Parathyroid adenoma (tissue), 2 donors: Measurements from ENCODE around the gene KLF1.
"Not testable (repeated sequence)": the region's sequence is repeated elsewhere in the genome, so short reads cannot be mapped to it uniquely, and the experiment has no call there.

ENCODE experiments used
- H2AFZ ChIP-seq: fragments of 300-600 bp; sonication (generic); one replicate; pipeline ENCODE4 v1.7.0; 2017; ENCODE audit warnings: antibody characterized with exemption, mild to moderate bottlenecking
- H3K27ac ChIP-seq: fragments of 300-600 bp; sonication (generic); one replicate; pipeline ENCODE4 v1.7.0; 2017
- H3K27me3 ChIP-seq: fragments of 300-600 bp; sonication (generic); one replicate; pipeline ENCODE4 v1.7.0; 2017; ENCODE audit warnings: low read length; ENCODE audit not compliant: control insufficient read depth, insufficient read depth
- H3K36me3 ChIP-seq: fragments of 300-600 bp; sonication (generic); one replicate; pipeline ENCODE4 v1.7.0; 2017; ENCODE audit warnings: low read length; ENCODE audit not compliant: control insufficient read depth, insufficient read depth
- H3K4me1 ChIP-seq: fragments of 300-600 bp; sonication (generic); one replicate; pipeline ENCODE4 v1.7.0; 2017; ENCODE audit warnings: control low read depth
- H3K4me2 ChIP-seq: fragments of 300-600 bp; sonication (generic); one replicate; pipeline ENCODE4 v1.7.0; 2017; ENCODE audit warnings: low read length
- H3K4me3 ChIP-seq: fragments of 300-600 bp; sonication (generic); one replicate; pipeline ENCODE4 v1.7.0; 2017; ENCODE audit warnings: low read depth, low read length
- H3K79me2 ChIP-seq: fragments of 300-600 bp; sonication (generic); one replicate; pipeline ENCODE4 v1.7.0; 2017; ENCODE audit warnings: control low read depth
- H3K9ac ChIP-seq: fragments of 300-600 bp; sonication (generic); one replicate; pipeline ENCODE4 v1.7.0; 2017; ENCODE audit warnings: mild to moderate bottlenecking
- H3K9me3 ChIP-seq: fragments of 300-600 bp; sonication (generic); one replicate; pipeline ENCODE4 v1.7.0; 2017; ENCODE audit warnings: low read length; ENCODE audit not compliant: control insufficient read depth
- CTCF ChIP-seq: fragments of 300-600 bp; sonication (generic); IDR thresholded peaks from one replicate; pipeline ENCODE4 v1.7.0; 2017; ENCODE audit warnings: antibody characterized with exemption, mild to moderate bottlenecking
- donor health status: primary hyperparathyroidism.

Gene KLF1

GRCh38 chr19:12891553-12892021 lies 4.6 kb upstream of the KLF1 start:
- Histone ChIP-seq H2AFZ (peak overlapping the region; percentile 84), H3K27ac (no peak overlapping the region), H3K9ac (no peak overlapping the region), H3K4me3 (peak overlapping the region; percentile 96), H3K4me1 (no peaks in the 10 kb centered on the region), H3K79me2 (no peaks in the 10 kb centered on the region), H3K36me3 (no peaks in the 10 kb centered on the region), H3K27me3 (no peaks in the 10 kb centered on the region), H3K9me3 (no peaks in the 10 kb centered on the region), H3K4me2 (peak overlapping the region; percentile 97)
- TF ChIP-seq CTCF: no peak

- H3K9ac ChIP-seq: peak within 1 kb of the TSS; percentile 12
- no peak for TF ChIP-seq CTCF
These were observed 4.0 kb upstream of the KLF1 start, which contains the start of gene GCDH for GRCh38 chr19:12890787-12891552. Gene GCDH, plus strand, starts transcription at chr19:12891160. Its CDS starts 145 bp downstream, at chr19:12891305.

GRCh38 chr19:12890299-12890786 lies 3.3 kb upstream of the KLF1 start:
- H3K4me3 ChIP-seq: peak overlapping the region; percentile 96
- H3K9me3 ChIP-seq, H3K79me2 ChIP-seq, H3K9ac ChIP-seq, H3K4me1 ChIP-seq, H3K36me3 ChIP-seq, H3K27ac ChIP-seq, H3K27me3 ChIP-seq: not testable (repeated sequence)
- H3K4me2 ChIP-seq: peak overlapping the region; percentile 97
- H2AFZ ChIP-seq: peak overlapping the region; percentile 36

More at GRCh38 chr19:12890787-12891552, 4.0 kb upstream of the KLF1 start, which contains the start of gene GCDH:
- Histone ChIP-seq H3K36me3 (no peaks in the 10 kb centered on the region), H3K4me2 (peak within 1 kb of the TSS; percentile 97), H2AFZ (peak within 1 kb of the TSS; percentile 84), H3K79me2 (no peaks in the 10 kb centered on the region), H3K27me3 (no peaks in the 10 kb centered on the region), H3K27ac (peak within 1 kb of the TSS; percentile 43), H3K4me3 (peak within 1 kb of the TSS; percentile 96), H3K4me1 (no peaks in the 10 kb centered on the region), H3K9me3 (no peaks in the 10 kb centered on the region)

- no peaks in the 10 kb centered on the region for H3K79me2 ChIP-seq
- no peak overlapping the region for H3K4me3 ChIP-seq
- H3K27ac ChIP-seq: no peak overlapping the region
- H3K36me3 ChIP-seq: no peaks in the 10 kb centered on the region
- H3K9me3 ChIP-seq: no peaks in the 10 kb centered on the region
- H3K9ac ChIP-seq: no peak overlapping the region
- TF ChIP-seq CTCF: no peak
- H3K4me2 ChIP-seq: no peak overlapping the region
- no peaks in the 10 kb centered on the region for H3K27me3 ChIP-seq
- H2AFZ ChIP-seq: no peak overlapping the region
- H3K4me1 ChIP-seq: no peaks in the 10 kb centered on the region
These were observed 1.1 kb upstream of the KLF1 start for GRCh38 chr19:12888006-12888603.

- H3K4me3 ChIP-seq: no peak overlapping the region
- no peak for TF ChIP-seq CTCF
- H3K79me2 ChIP-seq: no peaks in the 10 kb centered on the region
- no peak overlapping the region for H3K4me2 ChIP-seq
- no peaks in the 10 kb centered on the region for H3K9me3 ChIP-seq
- H3K27ac ChIP-seq: no peak overlapping the region
- H2AFZ ChIP-seq: no peak overlapping the region
- H3K27me3 ChIP-seq: no peaks in the 10 kb centered on the region
- H3K36me3 ChIP-seq: no peaks in the 10 kb centered on the region
- no peaks in the 10 kb centered on the region for H3K4me1 ChIP-seq
- H3K9ac ChIP-seq: no peak overlapping the region
These were observed 391 bp downstream of the KLF1 start for GRCh38 chr19:12886651-12886968.
